Testis (tissue), 2 donors: ENCODE data around the gene ZNF133.

Experiments
- CTCF ChIP-seq, 3 experiments: fragments of 450-650 bp in 2 of 3; fragments of 200-600 bp in 1 of 3; sonication (generic) in 1 of 3; IDR thresholded peaks; one replicate each; pipeline ENCODE4 v1.5.1; 2016 to 2019; ENCODE audit warnings: antibody characterized with exemption in 3 of 3, mild to moderate bottlenecking in 2 of 3, moderate library complexity in 1 of 3
- POLR2A ChIP-seq: fragments of 450-650 bp; IDR thresholded peaks from one replicate; pipeline ENCODE4 v1.6.1; 2017; ENCODE audit warnings: antibody characterized with exemption, mild to moderate bottlenecking, moderate library complexity

DNA sequence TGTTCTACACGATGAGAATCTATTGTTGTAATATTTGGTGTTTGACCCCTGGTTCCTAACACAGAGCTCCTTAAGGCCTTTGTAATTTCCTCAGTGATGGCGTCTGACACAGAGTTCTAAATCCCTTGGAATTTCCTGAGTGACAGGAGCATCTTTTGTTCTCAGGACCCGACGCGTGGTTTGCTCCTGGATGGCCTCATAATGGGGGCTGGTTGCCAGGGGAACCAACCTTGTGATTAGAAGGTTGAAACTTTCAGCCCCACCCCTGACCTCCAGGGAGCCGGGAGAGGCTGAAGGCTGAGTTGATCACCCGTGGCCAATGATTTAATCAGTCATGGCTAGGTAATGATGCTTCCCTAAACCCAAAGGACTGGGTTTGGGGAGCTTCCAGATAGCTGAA lies 20.5 kb upstream of the ZNF133 start:
- TF ChIP-seq CTCF (IDR thresholded peaks at IDR 0.05), result no peak
- no peak for TF ChIP-seq POLR2A
